ENCODE data around the gene IL1B. TPM values are rescaled to one million over a fixed set of nuclear protein-coding genes. Genes with fewer than 3 reads are reported as not detected.

The IL1B gene
- total RNA-seq, 1 donor from 2014 or later: 22.6 TPM

DNA sequence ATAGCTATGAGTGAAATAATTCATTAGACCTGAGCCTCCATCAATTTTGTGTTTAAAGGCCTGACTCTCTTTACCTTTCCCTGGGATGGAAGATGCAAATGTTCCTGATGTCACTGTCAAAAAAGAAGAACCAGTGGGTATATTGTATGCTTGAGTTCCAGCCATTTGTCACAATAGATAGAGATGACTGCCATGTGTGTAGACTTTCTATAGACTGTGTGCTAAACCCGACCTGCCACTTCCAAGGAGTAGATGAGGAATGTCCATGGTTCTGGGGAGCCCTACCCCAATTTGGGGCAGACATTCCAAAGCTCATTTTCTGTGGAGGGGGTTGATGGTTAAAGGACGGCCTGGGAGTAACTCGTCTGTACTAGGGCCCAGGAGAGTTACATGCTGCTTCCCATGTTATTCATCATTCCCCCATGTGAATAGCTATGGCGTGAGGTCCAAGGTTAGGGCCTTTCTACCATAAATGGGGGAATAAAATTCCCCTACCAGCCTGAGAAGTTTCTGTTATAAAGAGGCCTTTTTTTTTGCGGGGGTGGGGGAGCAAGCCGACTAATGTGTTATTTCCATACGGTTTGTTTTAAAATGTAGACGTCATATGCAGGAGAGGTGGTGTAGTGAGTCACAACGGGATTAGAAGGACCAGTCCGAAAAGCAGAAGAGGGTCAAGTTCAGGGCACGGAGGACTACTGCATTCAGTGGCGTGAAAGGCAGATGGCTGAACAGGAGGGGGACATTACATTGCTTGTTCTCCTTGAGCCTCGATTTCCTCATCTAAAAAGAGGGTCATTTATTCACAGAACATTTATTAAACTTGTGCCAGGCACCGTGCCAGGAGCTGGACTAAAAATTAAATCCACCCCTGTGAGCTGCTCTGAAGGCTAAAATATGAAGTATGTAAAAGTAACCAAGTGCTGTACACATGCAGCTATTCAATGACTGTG lies 24.0 kb downstream of the IL1B start:
- TF ChIP-seq, protein P1, sequence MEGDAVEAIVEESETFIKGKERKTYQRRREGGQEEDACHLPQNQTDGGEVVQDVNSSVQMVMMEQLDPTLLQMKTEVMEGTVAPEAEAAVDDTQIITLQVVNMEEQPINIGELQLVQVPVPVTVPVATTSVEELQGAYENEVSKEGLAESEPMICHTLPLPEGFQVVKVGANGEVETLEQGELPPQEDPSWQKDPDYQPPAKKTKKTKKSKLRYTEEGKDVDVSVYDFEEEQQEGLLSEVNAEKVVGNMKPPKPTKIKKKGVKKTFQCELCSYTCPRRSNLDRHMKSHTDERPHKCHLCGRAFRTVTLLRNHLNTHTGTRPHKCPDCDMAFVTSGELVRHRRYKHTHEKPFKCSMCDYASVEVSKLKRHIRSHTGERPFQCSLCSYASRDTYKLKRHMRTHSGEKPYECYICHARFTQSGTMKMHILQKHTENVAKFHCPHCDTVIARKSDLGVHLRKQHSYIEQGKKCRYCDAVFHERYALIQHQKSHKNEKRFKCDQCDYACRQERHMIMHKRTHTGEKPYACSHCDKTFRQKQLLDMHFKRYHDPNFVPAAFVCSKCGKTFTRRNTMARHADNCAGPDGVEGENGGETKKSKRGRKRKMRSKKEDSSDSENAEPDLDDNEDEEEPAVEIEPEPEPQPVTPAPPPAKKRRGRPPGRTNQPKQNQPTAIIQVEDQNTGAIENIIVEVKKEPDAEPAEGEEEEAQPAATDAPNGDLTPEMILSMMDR (IDR thresholded peaks at IDR 0.05; ENCODE audit: insufficient read depth, low read length, severe bottlenecking): no peak
- H3K4me3 ChIP-seq (ENCODE audit: low read depth, low read length): no peak overlapping the region
- peak; percentile 63 for DNase-seq (ENCODE audit: low read depth)
- H3K27me3 ChIP-seq (ENCODE audit: control insufficient read depth, insufficient read depth, low read length): no peaks in the 10 kb centered on the region
- no peaks in the 10 kb centered on the region for H3K36me3 ChIP-seq (ENCODE audit: control insufficient read depth, insufficient read depth, low read length)
- FAIRE-seq: no peak

DNA sequence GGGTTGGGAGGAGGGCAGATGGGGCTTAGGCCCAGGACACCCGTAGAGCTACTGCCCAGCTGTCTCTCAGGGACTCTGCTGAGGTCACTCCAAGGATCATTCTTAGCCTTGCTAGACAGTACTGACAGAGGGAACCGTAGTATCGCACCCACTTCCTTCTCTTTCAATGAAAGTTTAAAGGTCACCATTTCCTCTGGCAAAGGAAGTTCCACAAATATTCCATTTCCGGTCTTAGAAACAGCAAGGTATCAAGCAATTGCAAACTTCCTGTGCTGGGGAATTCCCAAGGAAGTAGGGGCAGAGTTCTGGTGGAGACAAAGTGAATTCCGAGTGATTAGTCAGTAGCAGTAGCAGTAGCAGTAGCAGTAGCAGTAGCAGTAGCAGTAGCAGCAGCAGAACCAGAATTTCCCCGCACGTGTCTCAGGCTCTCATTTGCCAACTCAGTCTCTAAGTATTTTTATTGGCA lies 24.7 kb downstream of the IL1B start:
- FAIRE-seq (no peak), DNase-seq (ENCODE audit: low read depth) (peak; percentile 98)
- TF ChIP-seq, protein P1 (IDR thresholded peaks at IDR 0.05; ENCODE audit: insufficient read depth, low read length, severe bottlenecking): no peak
- H3K27me3 ChIP-seq (ENCODE audit: control insufficient read depth, insufficient read depth, low read length): no peaks in the 10 kb centered on the region
- no peaks in the 10 kb centered on the region for H3K36me3 ChIP-seq (ENCODE audit: control insufficient read depth, insufficient read depth, low read length)
- H3K4me3 ChIP-seq (ENCODE audit: low read depth, low read length): no peak overlapping the region

DNA sequence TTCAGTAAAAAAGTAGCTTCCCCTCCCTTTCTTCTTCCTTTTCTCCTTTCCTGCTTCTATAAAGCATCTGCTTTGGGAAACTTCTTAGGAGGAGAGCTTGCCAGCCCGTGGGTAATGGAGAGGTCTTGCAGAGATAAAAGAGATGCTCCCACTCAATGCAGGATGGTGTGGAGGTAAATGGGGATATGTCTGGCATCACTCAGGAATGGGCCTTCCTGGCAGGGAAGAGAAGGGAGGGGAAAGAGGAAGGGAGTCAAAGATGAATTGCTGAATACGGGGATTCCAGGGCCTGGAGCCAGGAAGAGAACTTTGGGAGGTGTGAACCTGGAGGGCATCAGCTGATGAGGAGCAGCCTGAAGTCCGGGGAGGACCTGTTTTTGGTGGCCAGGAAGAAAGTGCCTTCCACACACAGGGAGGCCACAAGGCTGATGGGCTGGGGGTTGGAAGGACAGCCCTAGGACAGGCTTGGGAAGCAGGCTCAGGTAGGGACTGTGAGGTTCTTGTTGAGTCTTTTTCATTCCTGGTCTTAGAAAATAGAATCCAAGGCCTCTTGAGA lies 25.2 kb downstream of the IL1B start:
- TF ChIP-seq, protein P1 (IDR thresholded peaks at IDR 0.05; ENCODE audit: insufficient read depth, low read length, severe bottlenecking): no peak
- no peak for FAIRE-seq
- Histone ChIP-seq H3K4me3 (ENCODE audit: low read depth, low read length) (no peak overlapping the region), H3K27me3 (ENCODE audit: control insufficient read depth, insufficient read depth, low read length) (no peaks in the 10 kb centered on the region), H3K36me3 (ENCODE audit: control insufficient read depth, insufficient read depth, low read length) (no peaks in the 10 kb centered on the region)
- DNase-seq (ENCODE audit: low read depth): no peak

DNA sequence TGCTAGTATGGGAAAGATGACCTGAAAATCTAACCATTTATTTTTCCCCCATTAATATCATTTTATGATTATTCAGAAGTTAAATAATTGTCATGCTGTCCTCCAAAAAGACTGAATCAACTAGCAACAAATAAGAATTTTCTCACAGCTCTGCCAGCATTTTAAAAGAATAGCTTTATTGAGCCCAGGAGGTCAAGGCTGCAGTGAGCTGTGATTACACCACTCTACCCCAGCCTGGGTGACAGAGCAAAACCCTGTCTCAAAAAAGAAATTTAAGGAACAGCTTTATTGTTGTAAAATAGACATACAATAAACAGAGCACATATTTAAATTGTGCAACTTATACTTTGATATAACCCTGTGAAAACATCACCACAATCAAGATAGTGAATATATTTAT lies 27.5 kb downstream of the IL1B start:
- no peaks in the 10 kb centered on the region for H3K36me3 ChIP-seq (ENCODE audit: control insufficient read depth, insufficient read depth, low read length)
- TF ChIP-seq, protein P1 (IDR thresholded peaks at IDR 0.05; ENCODE audit: insufficient read depth, low read length, severe bottlenecking): no peak
- no peaks in the 10 kb centered on the region for H3K27me3 ChIP-seq (ENCODE audit: control insufficient read depth, insufficient read depth, low read length)
- DNase-seq (ENCODE audit: low read depth): no peak
- H3K4me3 ChIP-seq (ENCODE audit: low read depth, low read length): no peak overlapping the region
- FAIRE-seq: no peak

DNA sequence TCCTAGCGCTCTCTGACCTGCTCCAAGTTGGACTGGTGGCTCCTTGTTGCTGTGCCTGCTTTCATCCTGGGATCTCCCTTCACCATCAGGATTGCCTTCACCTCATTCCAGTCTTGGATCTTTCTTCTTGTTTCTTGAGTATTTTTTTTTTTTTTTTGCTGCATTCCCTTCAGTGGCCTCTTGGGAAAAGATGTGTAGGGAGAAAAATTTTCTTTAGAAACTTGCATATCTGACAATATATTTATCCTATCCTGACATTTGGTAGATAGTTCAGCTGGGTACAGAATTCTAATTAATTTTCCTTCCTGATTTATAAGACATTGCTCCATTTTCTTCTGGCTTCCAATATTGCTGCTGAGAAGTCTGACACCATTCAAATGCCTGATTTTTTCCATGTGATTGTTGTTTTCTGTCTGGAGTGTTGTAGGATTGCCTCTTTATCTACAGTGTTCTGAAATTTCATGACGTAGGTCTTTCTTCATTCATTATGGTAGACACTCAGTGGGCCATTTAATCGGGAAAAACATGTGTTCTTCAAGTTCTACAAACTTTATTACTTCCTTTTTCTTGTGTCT lies 29.3 kb downstream of the IL1B start:
- no peak for DNase-seq (ENCODE audit: low read depth)
- H3K36me3 ChIP-seq (ENCODE audit: control insufficient read depth, insufficient read depth, low read length): no peaks in the 10 kb centered on the region
- H3K27me3 ChIP-seq (ENCODE audit: control insufficient read depth, insufficient read depth, low read length): no peaks in the 10 kb centered on the region
- H3K4me3 ChIP-seq (ENCODE audit: low read depth, low read length): no peak overlapping the region
- FAIRE-seq: no peak
- TF ChIP-seq, protein P1 (IDR thresholded peaks at IDR 0.05; ENCODE audit: insufficient read depth, low read length, severe bottlenecking): no peak

Data from bronchial epithelial cell (primary cell).